CMK (cell line): Measurements from ENCODE around the gene RALGAPA1.
"Not testable (repeated sequence)": the region's sequence is repeated elsewhere in the genome, so short reads cannot be mapped to it uniquely, and the experiment has no call there.

Source experiments
- DNase-seq: peaks from one replicate; pipeline ENCODE4 v3.0.0-alpha.2; 2010; ENCODE audit warnings: low read depth

The RALGAPA1 gene

DNA sequence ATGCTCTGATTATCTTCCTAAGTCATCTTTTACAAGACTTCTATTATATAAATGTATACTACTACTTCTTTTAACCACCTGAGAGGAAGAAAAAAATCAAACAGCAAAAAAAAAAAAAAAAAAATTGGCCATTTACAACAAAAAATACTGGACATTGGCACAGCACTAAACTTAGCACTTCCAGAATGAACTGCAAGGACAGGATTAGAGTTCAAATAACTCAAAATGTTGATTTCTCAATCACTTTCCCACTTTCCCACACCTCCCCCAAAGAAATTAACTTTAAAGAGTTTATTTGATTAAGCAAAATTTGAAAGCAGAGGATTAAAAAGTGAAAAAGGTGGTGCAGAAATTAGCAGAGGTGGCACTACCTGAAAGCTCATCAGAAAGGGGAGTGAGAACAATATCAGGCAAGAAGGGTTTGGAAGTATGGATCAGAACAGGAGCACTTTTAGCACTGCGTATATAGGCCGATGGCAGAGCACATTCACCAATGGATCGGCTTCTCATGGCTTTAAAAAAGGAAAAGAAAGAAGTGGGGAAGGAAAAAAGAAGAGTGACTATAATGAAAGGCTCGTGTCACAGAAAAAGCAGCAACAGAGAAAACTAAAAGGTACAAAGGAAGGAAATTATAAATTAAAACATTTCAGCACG, 109.2 kb downstream of the RALGAPA1 start:
- no peak for DNase-seq

DNA sequence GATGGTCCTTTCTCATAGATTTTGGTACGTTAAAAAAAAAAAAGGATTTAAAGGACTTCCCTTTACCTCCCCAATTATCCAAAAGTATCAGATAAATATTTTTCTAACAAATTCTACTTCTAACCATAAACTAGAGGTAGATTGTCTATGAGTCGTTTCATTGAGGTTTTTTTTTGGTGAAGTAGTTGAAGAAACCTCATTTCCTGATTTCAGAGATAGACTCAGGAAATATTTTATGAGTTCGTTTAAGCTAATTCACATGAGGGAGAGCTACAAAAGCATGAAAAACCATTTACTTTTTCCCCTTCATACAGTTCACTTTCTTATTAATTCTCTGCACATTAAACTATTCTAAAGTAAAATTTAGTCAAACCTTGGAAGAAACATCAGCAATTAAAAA, 112.5 kb downstream of the RALGAPA1 start:
- DNase-seq, result no peak

DNA sequence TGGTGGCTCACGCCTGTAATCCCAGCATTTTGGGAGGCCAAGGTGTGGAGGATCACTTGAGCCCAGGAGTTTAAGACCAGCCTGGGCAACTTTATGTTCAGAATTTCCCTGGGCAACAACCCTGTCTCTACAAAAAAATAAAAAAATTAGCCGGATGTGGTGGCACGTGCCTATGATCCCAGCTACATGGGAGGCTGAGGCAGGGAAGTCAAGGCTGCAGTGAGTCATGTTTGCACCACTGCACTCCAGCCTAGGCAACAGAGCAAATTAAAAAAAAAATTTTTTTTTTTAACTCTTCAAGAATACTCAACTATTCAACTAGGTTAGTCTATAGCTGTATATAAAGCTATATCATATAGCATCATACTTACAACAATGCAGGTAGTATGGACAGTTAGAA, 113.0 kb downstream of the RALGAPA1 start:
- DNase-seq, result no peak

DNA sequence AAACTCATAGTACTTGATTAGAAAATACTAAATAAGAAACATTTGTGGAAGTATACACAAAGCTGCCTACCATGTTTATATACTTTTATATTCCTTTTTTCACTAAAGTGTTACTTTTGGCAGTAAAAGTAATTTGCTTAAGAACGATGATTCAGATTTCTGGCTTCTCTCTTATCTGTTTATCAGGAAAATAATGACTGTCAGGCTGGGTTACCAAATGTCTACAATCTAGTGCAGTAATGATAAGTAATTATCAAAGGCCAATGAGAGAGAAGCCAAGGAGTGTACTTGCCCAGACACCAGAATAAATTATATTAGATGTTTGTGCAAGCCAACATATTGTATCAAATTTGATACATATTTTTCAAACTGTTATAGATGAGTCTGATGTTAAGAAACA, 113.4 kb downstream of the RALGAPA1 start:
- no peak for DNase-seq

DNA sequence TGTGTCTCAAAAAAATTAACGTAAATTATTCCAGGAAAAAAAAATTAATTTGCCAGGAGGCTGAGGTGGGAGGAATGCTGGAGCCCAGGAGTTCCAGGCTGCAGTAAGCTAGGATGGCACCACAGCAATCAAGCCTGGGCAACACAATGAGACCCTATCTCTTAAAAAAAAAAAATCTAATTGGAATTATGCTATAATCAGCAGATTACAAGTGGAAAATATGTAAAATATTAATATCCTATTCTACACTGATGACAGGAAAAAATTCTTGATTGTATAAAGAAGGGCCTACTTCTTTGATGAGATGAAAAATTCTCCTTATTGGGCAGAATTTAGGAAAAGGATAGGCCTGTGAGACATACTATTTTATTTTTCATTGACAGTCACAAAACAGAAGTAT, 114.0 kb downstream of the RALGAPA1 start:
- DNase-seq, result no peak

DNA sequence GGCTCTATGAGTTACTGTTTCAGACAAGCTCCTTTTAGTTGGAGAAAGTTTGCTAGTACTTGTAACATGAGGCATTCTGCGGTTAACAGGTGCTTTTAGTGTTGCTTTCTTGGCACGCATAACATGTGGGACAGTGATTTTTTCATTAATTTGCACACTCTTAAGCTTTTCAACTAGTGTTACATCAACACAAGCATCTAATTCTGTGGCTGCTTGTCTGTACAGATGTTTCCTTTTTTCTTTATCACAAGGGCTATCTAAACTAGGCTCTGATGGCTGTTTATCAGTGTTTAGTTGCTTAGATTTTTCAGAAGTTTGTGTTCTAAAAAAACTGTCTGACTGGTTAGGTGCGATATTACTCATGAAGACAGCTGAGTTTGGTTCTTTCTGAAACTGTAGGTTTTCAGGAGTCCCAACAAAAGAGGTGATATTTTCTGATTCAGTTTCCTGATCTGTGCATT, 120.1 kb downstream of the RALGAPA1 start:
- no peak for DNase-seq

DNA sequence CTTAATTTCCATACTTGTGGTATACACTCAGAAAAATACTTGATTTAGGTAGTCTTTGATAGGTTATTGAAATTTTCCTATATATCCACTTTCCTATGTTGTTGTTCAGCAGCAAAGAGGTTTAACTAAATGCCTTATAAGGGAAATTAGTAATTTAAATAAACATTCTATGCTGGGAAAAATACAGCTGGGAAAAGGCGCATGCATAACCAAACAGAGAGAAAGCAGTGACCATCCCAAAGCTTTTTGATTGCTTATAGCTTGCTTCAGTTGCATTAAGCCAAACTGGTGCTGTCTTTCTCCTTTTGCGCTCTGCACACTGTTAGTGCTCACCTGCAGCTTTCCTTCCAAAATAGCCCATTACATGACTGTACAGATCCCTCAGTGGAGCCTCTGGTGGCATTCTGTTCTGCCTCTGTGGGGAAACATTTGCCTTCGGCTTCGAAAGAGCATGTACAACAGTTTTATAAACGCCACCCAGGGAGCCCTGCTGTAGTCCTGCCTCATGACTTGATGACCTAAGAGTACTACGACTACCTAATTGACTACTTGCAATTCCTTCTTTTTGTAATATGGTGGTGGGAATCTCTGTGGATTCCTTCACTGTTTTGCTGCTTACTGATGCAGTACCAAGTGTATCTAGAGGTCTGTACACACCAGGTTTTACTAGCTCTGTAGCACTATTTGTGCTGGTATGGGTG, 120.8 kb downstream of the RALGAPA1 start:
- DNase-seq, result no peak

DNA sequence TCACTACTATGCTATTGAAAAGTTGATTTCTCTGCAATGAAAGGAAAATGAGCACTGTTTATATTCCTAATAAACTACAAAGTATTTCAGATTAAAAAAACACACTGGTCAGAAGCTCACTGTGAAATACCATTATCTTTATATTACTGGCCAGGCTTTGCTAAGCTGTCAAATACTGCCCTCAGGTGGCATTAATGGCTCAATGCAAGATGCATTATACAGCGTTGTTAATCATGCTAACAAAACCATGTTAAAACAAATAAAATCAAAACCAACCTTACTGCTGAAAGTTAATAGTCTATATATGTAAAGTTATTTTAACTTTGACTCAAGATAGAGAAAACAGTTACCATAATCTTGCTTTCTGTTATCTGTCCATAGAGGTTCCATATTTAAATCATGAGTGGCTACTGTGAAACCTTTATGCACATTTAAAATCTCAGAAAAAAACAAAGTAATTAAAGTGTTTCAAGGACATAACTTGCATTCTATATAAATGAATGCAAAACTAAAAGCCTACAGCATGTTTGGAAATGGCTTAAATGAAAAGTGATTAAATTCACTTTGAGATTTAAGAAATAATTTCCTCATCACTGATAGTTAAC, 121.7 kb downstream of the RALGAPA1 start:
- peak; percentile 9 for DNase-seq

DNA sequence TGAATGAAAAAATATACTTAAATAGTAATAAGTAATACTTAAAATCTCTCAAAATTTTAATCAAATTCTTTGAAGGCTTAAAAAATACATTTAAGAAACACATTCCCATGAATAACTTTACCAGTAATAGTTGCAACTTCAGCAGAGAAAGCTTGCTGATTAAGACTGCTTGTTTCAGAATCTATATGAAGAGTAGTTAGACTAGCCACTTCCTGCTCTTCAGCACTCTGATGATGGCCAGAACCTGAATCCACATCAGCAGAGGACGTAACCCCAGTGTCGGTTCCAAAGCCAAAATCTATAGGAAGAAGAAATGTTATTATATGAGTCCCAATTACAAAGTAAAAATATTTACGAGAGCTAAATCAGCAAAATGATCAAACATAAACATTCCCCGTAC, 125.4 kb downstream of the RALGAPA1 start:
- DNase-seq, result not testable (repeated sequence)

DNA sequence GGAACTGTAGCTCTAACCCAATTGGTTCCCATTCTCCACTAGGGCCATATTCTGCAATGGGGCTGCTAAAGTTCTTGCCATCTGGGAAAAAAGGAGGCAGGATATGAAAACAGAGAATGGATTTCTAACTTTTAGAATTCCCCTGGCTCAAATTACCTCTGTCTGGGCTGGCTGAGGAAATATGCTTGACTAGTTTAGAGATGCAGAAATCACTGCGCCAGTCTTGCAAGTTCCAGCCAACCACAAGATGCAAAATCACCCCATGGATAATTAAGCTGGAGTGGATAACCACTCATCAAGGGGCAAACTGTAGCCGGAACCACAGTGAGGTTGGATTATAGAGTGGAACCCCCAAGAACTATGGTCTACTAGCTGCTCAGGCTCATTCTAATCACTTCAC, 126.3 kb downstream of the RALGAPA1 start:
- DNase-seq, result no peak

DNA sequence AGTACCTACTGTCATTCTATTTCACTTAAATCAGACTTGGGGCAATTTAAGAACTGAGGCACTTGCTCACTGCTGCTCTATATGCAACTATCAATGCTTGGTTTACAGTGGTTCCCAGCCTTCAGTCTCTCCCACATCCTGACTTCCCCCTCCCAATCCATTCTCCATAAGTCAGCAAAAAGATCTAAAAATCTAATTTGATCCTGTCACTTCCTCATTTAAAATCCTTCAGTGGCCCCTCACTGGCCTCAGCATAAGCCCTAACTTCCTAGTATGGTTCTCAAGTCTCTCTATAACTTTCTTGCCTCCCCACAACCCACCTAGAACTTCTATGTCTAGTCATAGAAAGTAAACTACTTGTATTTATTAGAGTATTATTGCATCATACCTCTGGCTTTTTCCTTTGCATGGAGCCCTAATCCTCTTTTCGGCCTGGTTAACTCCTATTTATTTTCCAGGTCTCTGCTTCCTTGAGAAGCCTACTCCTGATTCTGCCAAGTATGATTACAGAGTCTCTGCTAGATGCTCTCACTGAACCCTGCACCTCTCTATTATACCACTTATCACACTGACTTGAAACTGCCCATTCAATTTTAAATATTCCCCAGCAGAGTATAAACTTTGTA, 130.6 kb downstream of the RALGAPA1 start:
- DNase-seq, result no peak

DNA sequence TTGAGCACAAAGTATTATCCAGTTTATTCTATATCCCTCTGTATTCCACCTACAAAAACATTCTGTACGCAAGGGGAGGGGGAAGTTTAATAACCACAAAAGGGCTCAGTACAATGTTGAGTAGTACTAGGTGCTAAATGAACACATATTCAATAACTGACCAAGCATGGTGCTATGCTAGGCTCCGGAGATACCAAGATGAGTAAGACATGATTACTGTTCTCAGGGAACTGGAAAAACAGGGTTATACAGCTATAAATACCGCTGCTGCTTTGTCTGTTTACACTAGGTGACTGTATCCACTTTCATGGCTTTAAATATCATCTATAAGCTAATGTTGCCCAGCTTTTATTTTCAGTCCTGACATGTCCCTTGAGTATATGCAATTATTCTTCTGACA, 139.3 kb downstream of the RALGAPA1 start:
- DNase-seq, result no peak

DNA sequence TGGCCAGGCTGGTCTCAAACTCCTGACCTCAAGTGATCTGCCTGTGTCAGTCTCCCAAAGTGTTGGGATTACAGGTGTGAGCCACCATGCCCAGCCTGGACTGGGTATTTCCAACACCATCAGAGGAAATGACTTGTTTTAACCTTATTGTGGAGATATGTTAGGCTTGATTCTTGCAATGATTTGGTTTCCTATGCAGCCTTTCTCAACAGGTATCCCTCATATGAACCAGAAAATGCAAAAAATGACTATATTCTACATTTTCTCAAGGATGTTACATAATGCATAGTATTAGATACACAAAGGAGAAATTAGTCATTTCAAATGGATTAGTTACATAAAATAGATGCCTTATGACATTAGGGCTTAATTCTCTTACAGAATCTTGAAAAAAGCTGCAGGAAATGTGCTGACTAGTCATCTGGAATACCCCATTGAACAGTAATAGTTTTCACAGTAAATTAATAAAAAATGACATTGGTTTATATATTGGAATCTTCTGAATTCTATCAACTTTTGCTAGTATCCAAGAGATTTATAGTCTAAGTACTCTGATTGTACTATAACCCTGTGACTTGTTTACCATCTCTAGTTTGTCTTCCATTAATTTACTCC, 142.6 kb downstream of the RALGAPA1 start:
- DNase-seq, result no peak

DNA sequence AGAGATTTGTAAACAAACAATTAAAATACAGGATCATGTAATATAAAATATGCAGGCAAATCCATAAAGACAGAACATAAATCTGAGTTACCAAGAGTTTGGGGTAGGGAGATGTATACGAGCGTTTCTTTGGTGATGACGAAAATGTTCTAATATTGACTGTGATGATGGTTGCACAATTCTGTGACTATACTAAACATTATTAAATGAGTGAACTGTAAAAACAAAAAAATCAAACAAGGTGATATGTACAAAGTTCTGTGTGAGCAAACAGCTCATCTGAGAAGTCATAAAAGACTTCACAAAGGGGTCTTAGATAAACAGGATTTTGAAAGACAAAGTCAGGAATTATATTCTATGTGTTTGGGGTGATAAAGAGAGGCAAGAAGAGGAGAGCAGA, 147.2 kb downstream of the RALGAPA1 start:
- DNase-seq, result no peak

DNA sequence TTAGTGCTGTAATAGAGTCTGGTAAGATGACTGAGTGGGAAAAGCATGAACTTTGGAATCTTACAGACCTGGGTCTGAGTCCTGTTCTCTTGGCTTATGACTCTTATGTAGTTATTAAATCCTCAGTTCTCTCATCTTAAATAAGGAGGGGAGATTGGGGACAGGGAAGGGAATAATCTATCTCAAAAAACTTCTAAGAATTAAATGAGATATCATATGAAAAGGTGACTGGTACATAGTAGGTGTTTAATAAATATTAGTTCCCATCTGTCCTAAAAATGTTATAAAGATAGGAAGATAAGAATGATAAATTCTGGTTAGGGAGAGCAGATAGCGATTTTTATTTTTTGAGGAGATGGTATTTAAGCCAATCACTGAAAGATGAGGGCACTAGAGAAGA, 156.1 kb downstream of the RALGAPA1 start:
- DNase-seq, result no peak

DNA sequence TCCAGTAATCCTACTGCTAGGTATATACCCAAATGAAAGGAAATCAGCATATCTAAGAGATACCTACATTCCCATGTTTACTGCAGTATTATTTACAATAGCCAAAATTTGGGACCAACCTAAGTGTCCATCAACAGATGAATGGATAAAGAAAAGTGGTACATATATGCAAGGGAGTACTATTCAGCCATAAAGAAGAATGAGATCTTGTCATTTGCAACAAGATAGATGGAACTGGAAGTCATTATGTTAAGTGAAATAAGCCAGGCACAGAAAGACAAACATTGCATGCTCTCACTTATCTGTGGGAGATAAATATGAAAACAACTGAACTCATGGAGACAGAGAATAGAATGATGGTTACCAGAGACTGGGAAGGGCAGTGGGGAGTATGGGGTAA, 165.6 kb downstream of the RALGAPA1 start:
- no peak for DNase-seq

DNA sequence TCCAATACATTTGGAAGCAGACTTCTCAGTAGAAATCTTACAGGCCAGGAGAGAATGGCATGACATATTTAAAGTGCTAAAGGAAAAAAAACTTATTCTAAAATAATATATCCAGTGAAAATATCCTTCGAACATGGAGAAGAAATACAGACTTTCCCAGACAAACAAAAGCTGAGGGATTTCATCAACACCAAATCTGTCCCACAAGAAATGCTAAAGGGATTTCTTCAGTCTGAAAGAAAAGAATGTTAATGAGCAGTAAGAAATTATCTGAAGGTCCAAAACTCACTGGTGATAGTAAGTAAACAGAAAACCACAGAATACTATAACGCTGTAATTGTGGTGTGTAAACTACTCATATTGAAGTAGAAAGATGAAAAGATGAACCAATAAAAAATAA, 171.2 kb downstream of the RALGAPA1 start:
- DNase-seq, result no peak

DNA sequence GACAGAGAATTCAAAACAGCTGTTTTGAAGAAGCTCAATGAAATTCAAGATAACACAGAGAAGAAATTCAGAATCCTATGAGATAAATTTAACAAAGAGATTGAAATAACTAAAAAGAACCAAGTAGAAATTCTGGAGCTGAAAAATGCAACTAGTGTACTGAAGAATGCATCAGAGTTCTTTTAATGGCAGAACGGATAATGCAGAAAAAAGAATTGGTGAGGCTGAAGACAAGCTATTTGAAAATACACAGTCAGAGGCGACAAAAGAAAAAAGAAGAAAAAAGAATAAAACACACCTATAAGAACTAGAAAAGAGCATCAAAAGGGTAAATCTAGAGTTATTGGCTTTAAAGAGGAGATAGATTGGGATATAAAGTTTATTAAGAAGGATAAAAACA, 171.8 kb downstream of the RALGAPA1 start:
- DNase-seq, result no peak

DNA sequence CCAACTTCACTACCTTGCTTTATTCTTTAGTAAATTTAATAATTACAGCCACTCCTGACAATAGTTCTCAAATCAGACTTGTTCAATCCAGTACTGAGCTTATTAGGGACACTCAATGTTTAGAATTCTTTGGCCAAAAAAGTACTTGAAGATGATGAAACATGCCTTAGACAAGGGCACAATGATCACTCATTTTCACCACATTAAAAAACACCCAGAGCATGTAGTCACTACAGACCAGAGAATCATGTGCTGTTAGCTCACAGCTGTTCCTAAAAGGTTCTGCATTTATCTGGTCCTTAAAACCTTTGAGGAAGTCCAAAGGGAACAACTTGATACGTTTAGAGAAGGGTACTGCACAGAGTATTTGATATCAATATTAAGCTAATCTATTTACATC, 176.4 kb downstream of the RALGAPA1 start:
- no peak for DNase-seq

DNA sequence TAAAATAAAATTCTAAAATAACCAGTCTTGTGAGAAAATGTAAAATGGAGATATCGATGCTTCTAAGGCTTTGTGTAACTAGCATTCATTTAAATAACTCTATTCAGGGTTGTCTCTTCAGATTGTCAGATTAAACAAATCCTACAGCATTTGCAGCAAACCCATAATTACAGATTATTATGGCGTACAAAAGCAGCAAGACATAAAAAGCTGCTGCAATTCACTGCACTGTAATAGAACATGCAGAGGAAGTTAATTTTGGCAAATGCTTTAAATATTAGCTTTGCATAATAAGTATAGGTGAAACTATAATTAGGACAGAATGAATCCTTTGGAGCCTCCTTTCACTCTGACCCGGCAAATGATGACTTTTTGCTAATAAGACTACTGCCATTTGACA, 176.8 kb downstream of the RALGAPA1 start:
- no peak for DNase-seq

DNA sequence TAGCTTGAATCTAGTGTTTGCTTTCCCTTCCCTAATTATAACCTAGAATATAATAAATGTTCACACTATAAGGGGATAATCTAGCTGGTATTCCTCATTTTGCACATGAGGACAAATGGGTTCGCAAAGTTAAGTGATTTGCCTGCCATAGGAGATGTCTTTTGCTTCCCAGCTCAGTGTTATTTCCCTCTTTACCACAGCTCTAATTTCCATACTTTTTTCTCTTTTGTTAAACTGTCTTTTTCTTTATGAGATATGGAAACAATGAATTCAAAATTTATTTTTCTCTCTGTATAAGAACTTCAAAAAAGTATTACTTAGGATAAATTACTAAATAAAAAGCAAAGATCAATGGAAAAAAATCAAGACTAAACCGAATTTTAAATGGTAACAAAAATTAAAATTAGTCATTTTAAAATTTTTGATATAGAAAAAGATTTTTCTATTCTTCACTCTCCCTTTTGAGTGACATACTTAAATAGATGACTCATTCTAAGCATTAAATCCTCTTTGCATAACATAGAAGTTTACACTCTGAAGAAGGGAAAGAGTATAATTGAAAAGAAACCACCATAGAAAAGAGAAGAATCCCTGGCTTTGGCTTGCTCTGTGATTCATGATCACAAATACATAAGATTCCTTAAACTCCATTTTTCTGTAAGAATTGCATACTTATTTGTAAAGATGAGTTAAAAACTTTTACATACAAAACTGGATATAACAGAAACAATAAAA, 177.9 kb downstream of the RALGAPA1 start:
- DNase-seq, result no peak

DNA sequence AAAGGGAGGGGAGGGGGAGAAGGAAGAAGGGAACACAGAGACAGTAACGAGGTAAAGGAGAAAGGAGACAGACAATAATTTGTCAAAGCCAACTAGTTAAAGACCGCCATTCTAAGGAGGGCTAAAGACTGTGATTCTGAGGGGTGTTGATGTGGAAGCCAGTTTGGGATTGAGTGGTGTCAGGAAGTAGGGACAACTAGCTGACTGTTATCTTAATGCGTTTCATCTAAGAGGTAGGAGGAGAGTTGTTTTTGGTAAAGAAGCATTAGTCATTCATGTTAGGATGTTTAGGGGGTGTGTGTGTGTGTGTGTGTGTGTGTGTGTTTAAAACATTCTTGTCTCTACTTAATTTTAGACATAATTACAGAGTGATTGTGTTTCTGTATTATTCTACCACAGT, 180.1 kb downstream of the RALGAPA1 start:
- DNase-seq, result no peak
